SKM-1 (cell line): ENCODE data around the gene CENPM.

Source experiments
- DNase-seq: peaks from one replicate; lab custom pipeline; 2025; ENCODE audit not compliant: unreplicated experiment; lab: John Stamatoyannopoulos, UW

CENPM gene

DNA sequence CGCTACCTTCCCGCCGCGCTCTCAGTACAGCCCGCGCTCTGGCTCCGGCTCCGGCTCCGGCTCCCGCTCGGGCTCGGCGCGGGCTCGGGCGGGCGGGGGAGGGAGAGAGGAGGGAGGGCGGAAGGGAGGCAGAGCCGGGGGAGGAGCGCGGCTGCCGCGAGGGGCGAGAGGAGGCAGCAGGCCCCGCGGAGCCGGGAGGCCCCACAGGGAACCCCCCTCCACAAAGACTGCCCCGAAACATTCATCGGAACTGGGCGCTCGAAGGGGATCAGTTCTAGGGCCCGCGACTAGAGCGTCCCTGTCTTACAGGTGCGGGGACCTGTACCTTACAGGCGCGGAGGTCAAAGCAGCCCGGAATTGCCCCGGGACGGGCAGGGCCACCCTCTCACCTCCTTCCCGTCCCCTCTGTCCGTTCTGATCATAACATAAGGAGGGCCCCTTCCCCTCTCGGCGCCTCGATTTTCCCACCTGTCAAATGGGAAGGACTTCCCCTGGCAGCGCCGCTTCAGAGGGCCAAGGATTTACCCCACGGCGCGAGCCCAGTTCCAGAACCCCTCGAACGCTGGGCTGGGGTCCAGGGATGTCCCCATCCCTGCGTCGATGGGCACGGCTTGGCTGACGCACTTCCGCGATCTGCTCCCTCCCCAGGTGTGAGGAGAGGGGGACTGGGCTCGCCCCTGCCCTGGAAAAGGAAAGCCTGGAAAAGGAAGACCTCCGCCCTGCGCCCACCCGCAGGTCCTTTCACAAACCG lies 31.7 kb downstream of the CENPM start, which contains the start of gene SHISA8:
SHISA8 (minus strand) TSS at position 40 of the 751 bp plus-strand sequence. CDS start 407 bp downstream, outside the sequence.
- no peak for DNase-seq

DNA sequence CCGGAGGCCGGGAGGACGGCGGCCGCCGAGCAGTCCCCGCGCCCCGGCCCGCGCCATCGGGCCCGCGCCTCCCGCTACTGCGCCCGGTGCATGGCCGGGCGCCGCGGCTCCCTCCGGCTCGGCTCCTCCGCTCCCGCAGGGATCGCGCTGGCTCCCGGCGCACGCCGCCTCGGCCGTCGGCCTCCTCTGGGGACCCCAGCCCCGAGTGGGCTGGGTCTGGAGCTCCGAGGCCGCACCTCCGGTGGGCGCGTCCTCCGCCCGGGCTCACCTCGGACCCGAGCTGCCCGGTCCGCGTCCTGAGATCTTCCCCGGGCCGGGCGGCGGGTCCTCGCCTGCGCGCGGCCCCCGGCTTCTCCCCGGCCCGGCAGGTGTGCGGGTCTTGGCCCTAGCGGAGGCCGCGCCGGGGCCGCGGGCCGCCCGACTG lies 32.3 kb downstream of the CENPM start:
- no peak for DNase-seq

DNA sequence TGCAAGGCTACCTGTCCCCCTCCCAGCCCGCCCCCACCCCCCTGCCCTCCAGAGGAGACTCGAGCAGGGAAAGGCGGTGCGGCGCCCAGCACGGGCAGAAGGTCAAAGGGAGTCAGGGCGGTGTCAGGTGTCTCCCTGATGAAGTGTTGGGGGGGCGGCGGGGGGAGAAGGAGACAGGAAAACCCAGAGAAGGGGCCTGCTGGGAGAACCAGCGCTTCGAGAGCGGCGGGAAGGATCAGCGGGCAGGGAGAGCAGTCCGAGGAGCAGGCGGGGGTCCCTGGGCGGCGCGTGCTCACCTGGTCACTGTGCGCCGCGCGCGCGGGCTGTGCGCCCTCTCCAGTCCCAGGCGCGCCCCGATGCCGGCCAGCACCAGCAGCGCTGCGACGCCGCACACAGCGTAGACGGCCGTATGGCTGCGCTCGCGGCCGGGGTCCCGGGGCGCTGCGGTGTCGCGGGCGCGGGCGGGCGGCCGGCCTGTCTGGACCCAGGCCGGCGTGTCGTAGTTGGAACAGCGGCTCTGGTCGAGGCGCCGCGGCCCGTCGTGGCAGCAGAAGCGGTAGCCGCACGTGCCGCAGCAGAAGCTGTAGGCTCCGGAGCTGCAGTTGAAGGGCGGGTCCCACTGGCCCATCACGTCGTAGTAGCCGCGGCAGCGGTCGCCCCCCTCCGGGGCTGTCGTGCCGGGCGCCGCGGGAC lies 33.0 kb downstream of the CENPM start:
- no peak for DNase-seq

DNA sequence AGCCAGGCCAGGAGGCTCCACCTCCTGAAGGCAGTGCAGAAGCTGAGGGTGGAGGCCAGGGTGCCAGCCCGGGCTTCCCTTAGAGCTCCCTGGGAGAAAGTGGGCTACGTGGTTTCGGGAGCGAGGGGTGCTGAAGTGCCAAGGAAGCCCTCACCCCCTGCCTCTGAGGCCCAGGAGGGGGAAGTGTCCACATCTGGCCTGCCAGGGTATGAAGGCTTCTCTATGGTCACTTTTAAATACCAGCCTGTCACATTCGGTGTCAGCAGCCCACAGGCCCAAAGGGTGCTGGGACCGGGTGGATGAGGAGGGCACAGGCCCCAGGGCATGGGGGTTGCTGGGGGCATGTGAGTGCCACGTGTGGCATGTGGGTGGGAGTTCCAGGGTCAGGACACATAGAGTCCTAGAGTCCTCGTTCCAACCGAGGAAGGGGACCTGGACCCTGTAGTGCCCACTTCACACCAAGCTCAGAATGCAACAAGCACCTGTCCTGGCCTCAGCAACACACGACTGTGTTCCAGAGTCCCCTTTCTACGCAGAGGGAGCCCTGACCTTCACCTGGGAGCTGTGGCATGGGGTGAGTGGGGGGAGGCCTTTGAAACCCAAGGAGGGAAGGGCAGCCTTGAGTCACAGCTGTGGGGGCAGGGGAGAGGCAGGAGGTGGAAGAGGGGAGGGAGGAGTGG lies 33.8 kb downstream of the CENPM start:
- DNase-seq, result no peak

DNA sequence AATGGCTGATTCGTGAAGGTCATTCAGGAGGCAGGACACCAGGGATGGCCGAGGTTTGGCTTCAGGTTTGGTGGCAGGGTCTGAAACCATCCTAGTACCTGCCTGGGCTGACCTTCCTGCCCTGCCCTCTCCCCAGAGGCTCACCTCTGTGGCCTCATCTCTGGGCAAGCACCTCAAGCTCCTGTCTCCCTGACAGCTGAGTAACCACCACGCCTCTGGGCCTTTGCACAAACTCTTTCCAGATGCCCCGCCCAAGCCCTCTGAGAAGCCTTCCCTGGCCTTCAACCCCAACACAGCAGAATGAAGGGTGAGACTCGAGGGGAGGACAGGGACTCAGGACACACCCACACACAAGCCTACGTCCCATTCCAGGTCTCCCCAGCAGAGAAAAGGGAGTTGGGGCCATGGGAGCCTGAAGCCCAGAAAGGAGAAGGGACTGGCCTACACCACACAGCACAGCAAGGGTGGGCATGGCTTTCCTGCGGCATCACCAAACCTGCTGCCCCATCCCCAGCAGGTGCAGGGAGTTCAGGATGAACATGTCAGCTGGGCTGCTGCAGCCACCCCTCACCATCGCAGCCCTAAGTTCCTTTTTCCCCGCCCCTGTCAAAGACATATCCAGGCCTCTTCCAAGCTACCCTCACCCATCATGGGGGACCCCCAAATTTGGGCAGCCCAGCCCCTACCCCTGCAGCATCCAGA lies 34.5 kb downstream of the CENPM start:
- DNase-seq, result no peak

DNA sequence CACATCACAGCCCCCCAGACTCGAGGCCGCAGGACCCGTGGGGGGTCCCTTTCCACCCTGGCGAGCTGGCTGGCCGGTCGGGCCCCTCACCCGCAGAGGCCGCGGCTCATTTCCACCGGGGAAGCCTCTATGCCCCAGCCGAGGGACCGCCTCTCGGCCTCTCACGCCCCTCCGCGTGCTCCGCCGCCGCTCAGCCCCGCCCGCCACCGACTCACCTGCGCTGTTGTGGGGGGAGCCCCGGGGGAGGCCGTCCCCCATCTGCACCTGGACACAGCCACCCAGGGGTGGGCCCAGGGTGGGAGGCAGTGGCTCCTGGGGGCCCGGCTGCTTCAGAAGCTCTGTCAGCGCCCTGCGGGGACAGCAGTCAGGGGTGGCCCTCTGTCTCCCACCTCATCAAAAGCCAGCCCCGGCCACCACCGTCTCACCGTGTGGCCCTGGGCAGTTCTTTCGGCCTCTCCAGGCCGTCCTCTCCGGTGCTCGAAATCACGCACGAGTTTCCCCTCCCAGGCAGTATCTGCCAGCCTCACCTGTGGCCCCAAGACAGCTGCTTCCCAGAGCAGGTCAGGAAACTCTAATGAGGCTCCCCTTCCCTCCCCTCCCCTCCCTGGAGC lies 35.8 kb downstream of the CENPM start:
- no peak for DNase-seq

DNA sequence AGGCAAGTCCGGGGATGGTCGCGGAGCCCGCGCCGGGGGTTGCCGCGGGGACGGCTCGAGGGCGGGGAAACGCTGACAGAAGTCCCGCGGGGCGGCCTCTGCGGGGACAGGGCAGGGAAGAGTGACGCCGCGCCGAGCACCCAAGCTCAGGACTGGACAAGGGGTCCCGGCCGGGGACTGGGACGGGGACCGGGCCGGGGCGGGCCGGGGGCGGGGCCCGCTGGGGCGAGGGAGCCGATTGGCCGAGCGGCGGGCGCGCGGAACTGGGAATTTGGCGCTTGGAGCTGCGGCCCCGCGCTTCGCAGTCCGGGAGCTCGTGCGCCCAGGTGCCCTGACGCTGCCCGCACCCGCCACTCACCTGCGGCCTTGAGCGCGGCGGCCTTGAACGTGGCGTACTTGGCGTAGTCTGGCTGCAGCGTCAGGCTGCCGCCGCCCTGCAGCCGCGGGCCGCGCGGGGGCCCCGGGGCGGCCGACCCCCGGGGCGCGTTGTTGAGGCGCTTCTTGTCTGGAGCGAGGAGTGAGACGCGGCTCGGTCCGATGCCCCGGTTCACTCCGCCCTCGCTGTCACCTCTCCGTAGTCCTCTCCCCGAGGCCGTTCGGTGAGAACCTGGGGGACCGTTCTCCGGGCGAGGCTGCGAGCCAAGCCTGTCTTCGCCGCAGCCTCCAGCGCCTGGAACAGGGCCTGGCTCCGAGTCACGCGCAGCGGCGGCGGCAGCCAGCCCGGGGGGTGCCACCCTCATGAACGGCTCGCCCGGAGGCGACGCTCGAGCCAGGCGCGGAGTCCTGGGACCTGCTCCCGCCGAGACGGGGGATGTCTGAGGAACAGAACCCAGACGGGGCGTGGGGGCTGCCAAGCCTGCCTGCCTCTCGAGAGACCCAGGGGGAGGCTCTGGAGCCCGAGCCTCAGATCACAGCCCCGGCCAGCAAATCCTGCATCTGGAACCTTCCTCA lies 36.6 kb downstream of the CENPM start:
- DNase-seq, result no peak

DNA sequence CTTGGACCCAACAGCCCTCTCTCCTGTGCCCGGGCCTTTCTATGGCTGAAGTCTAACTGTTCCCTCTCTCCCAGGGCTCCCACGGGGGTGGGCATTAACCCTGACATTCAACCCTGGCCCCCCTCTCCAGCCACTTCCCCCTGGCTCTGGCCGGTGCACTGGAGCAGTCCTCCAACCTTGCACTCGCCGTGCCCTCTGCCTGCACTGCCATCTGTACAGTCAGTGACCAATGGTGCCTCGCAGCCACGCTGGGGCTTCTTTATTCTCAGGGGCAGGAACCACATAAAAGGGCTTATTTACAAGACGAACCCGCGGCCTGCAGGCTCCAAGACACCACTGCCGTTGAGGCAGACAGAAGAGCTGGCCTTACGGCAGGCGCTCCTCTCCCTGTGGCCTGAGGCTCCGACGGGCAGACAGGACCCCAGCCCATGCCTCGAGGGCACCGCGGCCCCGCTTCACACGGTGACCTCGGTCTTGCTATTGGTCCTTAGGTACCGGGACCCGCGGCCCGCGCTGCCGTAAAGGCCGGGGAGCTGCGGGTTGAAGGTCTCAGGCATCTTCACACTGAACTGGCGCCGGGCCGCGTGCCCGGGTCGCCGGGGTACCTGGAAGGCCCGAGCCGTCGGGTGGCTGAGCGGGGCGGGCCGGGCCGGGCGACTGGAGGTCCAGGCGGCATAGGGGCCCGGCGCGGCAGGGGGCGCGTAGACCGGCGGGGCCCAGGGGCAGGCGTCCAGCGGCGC lies 37.5 kb downstream of the CENPM start:
- DNase-seq, result no peak

DNA sequence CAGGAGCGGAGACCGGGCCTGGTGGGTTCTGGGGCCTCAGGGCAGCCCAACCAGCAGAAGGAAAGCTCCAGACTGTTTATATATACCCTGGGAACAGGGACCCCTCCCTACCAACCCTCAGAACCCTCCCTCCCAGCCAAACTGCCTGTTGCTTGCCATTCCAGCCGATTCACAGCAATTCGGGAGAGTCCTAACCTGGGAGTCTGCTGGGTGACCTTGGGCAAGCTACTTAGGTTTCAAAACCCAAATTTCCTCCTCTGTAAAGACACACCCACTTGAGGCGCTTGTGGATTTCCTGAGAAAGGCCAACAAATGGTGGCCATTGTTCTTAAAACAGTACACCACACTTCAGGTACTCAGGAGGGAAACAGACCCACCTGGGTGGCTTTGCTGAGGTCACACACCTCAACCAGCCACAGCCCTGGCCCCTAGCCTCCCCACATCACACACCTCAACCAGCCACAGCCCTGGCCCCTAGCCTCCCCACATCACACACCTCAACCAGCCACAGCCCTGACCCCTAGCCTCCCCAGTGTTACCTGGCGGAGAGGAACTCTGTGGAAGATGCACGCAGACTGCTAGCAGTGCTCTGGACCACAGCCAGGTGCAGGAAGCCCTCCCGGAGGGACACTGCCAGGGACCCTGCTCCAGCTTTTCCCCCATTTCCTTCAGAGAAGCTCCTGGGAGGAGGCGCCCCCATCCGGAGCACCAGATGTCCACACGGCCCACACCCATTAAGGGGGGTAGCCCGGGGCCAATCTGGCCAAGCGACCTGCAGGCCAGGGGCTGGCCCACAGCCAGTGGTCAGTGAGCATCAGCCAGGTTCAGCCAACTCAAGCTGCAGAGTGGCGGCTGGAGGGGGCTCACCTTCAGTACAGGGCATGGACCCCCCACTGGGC lies 38.3 kb downstream of the CENPM start:
- no peak for DNase-seq

DNA sequence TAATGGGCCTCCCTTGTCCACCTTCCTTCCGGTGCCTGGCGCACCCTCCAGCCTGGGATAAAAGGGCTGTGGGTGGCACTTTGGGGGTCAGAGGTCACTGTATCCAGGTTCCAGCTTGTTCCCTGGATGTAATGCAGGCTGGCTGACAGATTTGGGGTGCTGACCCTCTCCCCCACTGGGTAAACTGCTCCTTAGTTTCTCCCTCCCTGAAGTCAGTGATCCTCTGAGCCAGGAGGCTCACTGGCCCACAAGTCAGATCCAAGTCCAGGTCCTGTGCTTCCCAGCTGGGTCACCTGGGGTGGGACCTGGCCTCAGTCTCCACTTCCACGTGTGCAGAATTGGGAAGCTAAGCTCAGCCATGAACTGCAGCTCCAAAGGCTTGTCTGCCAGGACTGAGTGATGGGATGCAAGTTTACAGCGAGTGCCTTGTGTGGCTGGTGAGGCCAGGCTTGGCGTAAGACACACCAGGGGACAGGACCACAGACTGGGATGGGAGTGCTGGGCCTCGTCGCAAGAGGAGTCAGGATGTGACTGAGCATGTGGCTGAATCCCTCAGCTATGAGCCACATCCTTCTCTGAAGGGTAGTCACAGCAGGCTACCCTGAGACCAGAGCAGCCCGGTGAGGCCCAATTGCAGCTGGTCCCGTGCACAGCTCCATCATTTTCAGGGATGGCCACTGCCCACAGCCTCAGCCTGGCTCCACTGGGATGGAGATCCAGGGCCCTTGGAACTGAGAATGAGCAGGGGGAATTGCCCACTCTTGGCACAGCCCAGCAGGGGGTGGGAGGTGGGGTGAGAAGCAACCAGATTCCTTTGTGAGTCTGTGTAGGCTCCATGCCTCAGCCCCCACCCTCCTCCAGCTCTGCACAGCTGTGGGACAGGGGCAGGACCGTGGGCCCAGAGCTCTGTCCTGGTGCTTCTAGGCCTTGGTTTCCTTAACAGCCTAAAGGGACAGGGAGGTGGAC lies 39.2 kb downstream of the CENPM start:
- DNase-seq, result no peak

DNA sequence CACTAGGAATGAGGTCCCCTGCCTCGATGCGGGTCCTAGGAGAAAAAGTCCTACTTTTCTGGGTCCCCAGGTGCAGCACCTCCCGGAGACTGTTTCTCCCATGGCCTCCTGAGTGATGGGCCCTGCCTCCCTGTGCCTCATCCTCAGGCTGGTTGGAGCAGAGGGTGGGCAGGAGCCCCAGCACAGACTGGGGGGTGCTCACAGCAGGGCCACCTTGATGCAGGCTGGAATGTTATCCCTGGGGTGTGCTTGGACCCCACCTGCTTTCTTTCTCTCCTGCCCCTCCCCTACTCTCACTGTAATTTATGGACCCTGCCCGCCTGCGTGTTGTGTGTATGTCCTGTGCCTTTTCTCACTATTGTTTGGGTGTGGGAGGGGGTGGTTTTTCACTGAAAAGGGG lies 40.1 kb downstream of the CENPM start:
- DNase-seq, result no peak

DNA sequence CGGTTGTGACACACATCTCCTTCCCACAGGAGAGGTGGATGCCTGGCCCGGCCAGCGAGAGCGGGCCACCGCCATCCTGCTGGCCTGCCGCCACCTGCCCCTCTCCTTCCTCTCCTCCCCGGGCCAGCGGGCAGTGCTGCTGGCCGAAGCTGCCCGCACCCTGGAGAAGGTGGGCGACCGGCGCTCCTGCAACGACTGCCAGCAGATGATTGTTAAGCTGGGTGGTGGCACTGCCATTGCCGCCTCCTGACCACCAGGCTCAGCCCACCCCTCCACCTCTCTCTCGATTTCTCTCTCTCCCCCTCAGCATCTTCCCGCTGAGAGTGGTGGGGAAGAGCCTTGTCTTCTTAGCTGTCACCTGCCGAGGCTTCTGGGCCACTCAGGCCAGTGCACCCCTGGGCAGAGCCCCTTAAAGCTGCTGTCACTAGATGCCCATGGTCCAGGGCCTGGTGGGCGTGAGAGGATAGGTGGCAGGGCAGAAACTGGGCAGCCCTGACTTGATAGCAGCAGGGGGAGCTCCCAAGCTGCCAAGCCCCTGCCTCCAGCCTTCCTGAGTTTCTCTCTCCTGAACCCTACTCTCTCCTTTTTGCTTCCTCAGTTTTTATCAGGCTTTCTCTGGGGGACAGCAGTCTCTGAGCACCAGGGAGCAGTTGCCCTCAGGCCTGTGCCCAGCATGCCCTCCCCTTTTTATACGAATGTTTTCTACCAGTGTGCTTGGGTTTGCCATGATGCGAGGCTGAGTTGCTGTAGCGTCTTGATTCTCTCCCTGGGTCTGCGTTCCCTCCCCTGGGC lies 41.3 kb downstream of the CENPM start:
- DNase-seq, result no peak

DNA sequence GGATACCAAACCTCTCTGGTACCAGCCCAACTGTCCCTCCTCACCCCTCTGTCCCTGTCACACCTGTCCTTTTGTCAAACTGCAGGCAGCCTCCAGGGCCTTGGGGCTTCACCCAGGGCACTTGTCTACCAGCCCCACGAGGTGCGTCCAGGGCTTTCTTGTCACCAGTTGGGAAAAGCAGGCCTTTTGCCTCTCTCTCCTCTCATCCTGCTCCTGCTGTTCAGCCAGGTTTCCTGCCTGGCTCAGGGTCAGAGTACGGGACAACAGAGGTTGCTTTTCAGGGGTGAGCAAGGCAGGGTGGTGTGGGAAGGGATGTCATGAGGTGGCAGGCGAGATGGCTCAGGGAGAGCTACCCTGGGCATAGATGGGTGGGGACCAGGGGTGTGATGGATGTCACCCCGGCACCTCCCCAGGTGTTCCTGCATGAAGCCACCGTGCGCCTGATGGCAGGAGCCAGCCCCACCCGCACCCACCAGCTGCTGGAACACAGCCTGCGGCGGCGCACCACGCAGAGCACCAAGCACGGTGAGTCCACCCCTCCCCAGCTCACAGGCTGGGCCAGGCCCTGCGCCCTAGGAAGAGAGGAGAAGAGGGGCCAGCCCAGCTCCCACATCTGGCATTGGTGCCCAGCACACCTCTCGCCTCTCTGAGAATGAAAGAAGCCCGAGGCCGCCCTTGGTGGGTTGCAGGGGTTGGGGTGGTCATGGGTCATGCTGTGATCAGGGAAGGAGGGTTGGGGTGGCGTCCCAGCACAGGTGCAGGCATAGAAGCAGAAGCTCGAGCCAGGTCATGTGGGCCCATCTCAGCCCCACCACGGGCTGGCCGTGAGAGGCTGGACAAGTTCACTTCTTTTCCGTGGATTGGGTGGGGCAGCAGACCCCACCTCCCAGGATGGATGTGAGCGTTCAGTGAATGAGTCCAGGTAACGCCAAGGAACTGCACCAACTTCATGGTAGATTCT lies 42.2 kb downstream of the CENPM start:
- DNase-seq, result no peak

DNA sequence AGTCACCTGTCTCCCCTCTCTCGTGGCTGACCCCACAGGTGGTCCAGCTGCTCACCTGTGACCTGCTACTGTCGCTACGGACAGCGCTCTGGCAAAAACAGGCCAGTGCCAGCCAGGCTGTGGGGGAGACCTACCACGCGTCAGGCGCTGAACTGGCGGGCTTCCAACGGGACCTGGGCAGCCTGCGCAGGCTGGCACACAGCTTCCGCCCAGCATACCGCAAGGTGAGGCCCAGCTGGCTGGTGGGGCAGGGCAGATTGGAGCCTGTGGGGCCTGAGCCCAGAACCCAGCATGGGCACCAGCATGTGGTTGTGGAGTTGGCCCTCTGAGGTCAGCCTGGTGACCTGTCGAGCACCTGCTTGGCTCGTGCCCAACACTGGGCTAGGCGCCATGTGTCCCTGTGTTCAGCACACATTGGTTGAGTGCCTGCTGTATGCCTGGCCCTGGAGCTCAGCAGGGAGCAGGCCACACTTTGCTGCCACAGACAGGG lies 44.0 kb downstream of the CENPM start:
- no peak for DNase-seq

DNA sequence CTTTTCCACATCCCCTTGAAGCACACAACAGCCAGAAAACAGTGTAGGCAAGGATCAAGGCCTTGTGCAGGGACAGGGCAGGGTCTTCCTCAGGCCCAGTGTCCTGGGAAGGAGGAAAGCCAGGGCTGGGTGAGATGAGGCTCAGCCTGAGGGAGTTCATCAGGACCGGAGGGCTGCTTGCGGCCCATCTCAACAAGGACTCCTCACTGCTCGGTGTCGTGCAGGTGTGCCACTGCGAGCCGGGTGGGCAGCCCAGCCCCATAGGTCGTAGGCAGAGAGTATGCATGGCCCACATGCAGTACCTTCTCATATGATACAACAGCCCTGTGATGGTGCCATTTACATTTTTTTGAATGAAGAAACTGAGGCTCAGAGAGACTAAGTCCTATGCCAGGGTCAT lies 44.9 kb downstream of the CENPM start:
- no peak for DNase-seq
